Measurements from ENCODE around the gene M1AP.
A peak's percentile ranks its signal among the peaks of the same experiment; 100 is the strongest.

The M1AP gene

GRCh38 chr2:74524955-74525716 is 123.0 kb downstream of the M1AP start:
- DNase-seq (ENCODE audit: low spot score) = no peak

- DNase-seq (ENCODE audit: low spot score) = no peak
These were observed 124.1 kb downstream of the M1AP start for GRCh38 chr2:74524005-74524404.

- DNase-seq (ENCODE audit: low spot score) = no peak
These were observed 125.6 kb downstream of the M1AP start for GRCh38 chr2:74522516-74522915.

GRCh38 chr2:74516650-74517049 is 131.5 kb downstream of the M1AP start:
- no peak for DNase-seq (ENCODE audit: low spot score)

GRCh38 chr2:74515981-74516633 is 132.0 kb downstream of the M1AP start:
- DNase-seq (ENCODE audit: low spot score) = peak; percentile 95

GRCh38 chr2:74515271-74515980 is 132.7 kb downstream of the M1AP start:
- no peak for DNase-seq (ENCODE audit: low spot score)

GRCh38 chr2:74514368-74515270 is 133.5 kb downstream of the M1AP start, which contains the start of gene TLX2:
Gene TLX2 (plus strand): TSS chr2:74514450. CDS start chr2:74514807, 357 bp downstream.
- peak; percentile 55 for DNase-seq (ENCODE audit: low spot score)

DNA sequence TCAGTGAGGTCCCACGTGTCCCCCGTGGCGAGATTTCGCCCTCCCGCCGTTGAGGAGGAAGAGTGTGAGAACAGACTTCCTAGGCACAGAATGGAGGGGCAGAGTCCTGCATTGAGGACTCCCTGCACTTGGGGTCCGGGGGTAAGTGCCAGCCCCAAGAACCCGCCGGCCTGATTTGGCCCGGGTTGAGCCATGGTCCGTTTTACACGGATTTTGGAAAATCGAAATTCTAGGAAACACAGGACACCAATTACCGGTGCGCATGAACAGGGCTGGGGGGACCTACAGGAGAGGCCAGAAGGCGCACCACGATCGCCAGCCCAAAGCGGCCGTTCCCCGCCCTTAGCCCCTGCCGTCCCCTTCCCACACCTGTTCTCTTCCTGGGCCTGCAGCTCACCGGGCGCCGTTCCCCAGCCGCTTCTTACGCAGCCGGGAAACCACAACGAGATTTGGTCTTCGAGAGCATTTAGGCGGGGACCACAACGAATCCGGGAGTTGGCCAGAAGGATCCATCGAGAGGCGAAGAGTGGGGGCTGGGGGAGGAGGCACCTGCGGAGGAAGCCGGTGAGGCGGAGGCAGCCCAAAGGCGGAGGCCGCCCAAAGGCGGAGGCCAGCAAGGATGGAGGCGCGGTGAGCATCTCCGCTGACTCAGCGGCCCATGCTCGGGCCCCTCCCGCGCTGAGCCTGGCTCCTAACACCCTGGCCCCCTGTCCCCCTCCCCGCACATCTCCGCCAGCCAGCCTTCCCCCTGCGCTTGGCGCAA is 134.3 kb downstream of the M1AP start:
- peak; percentile 32 for DNase-seq (ENCODE audit: low spot score)

DNA sequence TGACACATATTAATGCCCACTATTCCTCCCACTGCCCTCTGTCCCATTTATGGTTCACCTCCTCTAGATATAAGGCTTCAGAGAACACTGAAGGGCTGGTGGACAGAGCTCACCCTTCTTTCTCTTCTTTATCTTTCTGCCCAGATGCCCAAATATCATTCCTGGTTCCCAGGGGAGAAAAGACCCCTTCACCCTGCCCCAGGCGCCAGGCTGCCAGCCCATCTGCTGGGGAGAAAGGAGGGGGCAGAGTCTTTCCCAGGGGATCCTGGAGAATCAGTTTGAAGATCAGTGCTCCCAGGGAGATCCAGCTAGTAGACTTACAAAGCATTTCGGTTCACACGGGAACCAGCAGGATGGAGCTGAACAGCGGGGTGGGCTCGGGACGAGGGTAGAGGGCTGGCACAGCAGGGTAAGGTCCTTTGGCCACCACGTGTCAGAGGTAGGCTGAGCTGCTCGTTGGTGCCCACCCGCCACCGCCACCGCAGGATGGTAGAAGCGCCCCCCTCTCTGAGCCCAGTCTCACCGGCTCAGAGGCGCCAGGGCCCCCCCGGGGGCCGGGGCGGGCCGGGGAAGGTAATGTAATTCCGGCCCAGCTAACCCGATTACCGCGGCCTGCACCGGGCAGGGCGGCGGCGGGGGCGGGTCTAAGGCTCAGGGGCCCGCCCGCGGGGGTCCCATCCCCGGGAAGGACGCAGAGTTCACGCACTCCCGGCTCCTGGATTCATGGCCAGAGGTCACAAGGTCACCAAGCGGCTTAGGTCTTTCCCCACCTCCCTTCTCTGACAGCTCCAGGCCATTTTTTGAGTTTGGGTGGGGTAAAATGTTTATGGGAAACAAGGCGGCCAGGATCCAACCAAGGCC is 135.2 kb downstream of the M1AP start:
- DNase-seq (ENCODE audit: low spot score) = peak; percentile 42

GRCh38 chr2:74511104-74511989 is 136.8 kb downstream of the M1AP start:
- no peak for DNase-seq (ENCODE audit: low spot score)

DNA sequence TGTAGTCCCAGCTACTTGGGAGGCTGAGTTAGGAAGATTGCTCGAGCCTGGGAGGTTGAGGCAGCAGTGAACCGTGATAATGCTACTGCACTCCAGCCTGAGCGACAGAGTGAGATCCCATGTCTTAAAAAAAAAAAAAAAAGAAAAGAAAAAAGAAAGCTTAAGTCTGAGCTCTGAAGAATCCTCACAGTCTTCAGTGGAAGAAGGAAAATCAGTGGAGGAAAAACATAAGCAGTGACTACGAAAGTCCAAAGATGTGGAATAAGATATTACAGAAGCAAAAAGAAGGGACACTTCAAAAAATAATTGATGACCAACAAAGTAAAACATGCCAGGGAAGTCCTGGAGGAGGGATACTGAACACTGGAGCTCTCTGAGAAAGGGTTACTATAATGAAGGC is 137.9 kb downstream of the M1AP start:
- DNase-seq (ENCODE audit: low spot score) = no peak

- no peak for DNase-seq (ENCODE audit: low spot score)
These were observed 140.1 kb downstream of the M1AP start for GRCh38 chr2:74507926-74508520.

All from iPS-NIHi11 (cell line).